DND-41 (cell line): ENCODE data around the gene WDR4.

Experiments
- EZH2 ChIP-seq: IDR thresholded peaks from 3 replicates; pipeline ENCODE4 v1.6.1; 2012; ENCODE audit warnings: borderline replicate concordance, low read depth, mild to moderate bottlenecking, moderate library complexity, low read length, inconsistent platforms; ENCODE audit not compliant: severe bottlenecking
- TF ChIP-seq, protein P1 (sequence below): IDR thresholded peaks from 2 replicates; pipeline ENCODE4 v1.5.1; 2012; ENCODE audit warnings: borderline replicate concordance, low read length, moderate library complexity, mild to moderate bottlenecking; ENCODE audit not compliant: poor library complexity, severe bottlenecking; ENCODE audit errors: extremely low read depth

- TF ChIP-seq, protein P1, sequence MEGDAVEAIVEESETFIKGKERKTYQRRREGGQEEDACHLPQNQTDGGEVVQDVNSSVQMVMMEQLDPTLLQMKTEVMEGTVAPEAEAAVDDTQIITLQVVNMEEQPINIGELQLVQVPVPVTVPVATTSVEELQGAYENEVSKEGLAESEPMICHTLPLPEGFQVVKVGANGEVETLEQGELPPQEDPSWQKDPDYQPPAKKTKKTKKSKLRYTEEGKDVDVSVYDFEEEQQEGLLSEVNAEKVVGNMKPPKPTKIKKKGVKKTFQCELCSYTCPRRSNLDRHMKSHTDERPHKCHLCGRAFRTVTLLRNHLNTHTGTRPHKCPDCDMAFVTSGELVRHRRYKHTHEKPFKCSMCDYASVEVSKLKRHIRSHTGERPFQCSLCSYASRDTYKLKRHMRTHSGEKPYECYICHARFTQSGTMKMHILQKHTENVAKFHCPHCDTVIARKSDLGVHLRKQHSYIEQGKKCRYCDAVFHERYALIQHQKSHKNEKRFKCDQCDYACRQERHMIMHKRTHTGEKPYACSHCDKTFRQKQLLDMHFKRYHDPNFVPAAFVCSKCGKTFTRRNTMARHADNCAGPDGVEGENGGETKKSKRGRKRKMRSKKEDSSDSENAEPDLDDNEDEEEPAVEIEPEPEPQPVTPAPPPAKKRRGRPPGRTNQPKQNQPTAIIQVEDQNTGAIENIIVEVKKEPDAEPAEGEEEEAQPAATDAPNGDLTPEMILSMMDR: no peak
- TF ChIP-seq EZH2: no peak
Observed at GRCh38 chr21:42846221-42846620, 33.1 kb downstream of the WDR4 start.
